Activated CD8-positive, alpha-beta memory T cell treated with anti-CD3 and anti-CD28 coated beads for 36 hours (primary cell): Measurements from ENCODE around the gene HOXB7. TPM values are rescaled to one million over a fixed set of nuclear protein-coding genes. Genes with fewer than 3 reads are reported as not detected.

Experiments
- CTCF ChIA-PET: fragments of 350-600 bp; sonication (Branson Sonifier 250); formaldehyde crosslinking; loops from one replicate; lab custom pipeline; 2021; ENCODE audit warnings: antibody characterized with exemption; lab: Charles Lee
- POLR2A ChIA-PET: fragments of 350-600 bp; sonication (Branson Sonifier 250); formaldehyde crosslinking; loops from one replicate; lab custom pipeline; 2021; ENCODE audit warnings: antibody characterized with exemption; lab: Charles Lee
- total RNA-seq, 2 experiments: library from RNA; stranded (reverse); gene quantifications; one replicate each; pipeline ENCODE4 v1.2.3, GENCODE V29; 2021

HOXB7 gene
- total RNA-seq, 2 experiments from 2014 or later: 0.59 to 0.73 TPM

- ChIA-PET CTCF (interaction anchor here (0.6 to 1.3 kb wide), 7 partner anchors 10 to 353 kb away, joined by 3 to 5 read pairs (median 3); partner anchors contain the start of gene HOXB9), POLR2A (interaction anchor here (0.5 to 0.6 kb wide), 2 partner anchors 21 to 299 kb away, joined by 3 to 8 read pairs; no protein-coding TSS in a partner anchor)
Observed at GRCh38 chr17:48615963-48616716, 5.3 kb upstream of the HOXB7 start.

GRCh38 chr17:48615047-48615962, 4.5 kb upstream of the HOXB7 start, which contains the start of gene HOXB8:
Gene HOXB8 (minus strand): TSS chr17:48615292. CDS start chr17:48614704, 588 bp downstream.
- ChIA-PET POLR2A (interaction anchor here (0.5 to 0.6 kb wide), 2 partner anchors 20 to 299 kb away, joined by 3 to 8 read pairs; no protein-coding TSS in a partner anchor), CTCF (interaction anchor here (0.6 to 1.6 kb wide), 13 partner anchors 10 to 540 kb away, joined by 3 to 6 read pairs (median 4); partner anchors contain the start of genes HOXB5 and HOXB9)

GRCh38 chr17:48613862-48614694, 3.3 kb upstream of the HOXB7 start:
- POLR2A ChIA-PET: interaction anchor here (2.2 kb wide), 1 partner anchor 12 kb away, joined by 7 read pairs; the partner anchor contains the start of gene HOXB9
- CTCF ChIA-PET: interaction anchor here (0.5 to 1.6 kb wide), 8 partner anchors 11 to 613 kb away, joined by 3 to 6 read pairs (median 4); partner anchors contain the start of genes HOXB3 and HOXB9

GRCh38 chr17:48612854-48613691, 2.3 kb upstream of the HOXB7 start:
- CTCF ChIA-PET: interaction anchor here (0.6 to 1.1 kb wide), 9 partner anchors 11 to 261 kb away, joined by 3 to 4 read pairs (median 3); partner anchors contain the start of gene HOXB9
- POLR2A ChIA-PET: interaction anchor here (0.6 to 2.2 kb wide), 2 partner anchors 13 to 67 kb away, joined by 3 to 7 read pairs; partner anchors contain the start of gene HOXB9

- POLR2A ChIA-PET: interaction anchor here (0.6 to 2.2 kb wide), 2 partner anchors 13 to 66 kb away, joined by 3 to 7 read pairs; partner anchors contain the start of gene HOXB9
- CTCF ChIA-PET: interaction anchor here (0.8 to 1.1 kb wide), 7 partner anchors 11 to 260 kb away, joined by 3 to 4 read pairs (median 3); partner anchors contain the start of gene HOXB9
Observed at GRCh38 chr17:48612456-48612853, 1.6 kb upstream of the HOXB7 start.

- CTCF ChIA-PET: interaction anchor here (1.1 kb wide), 1 partner anchor 14 kb away, joined by 4 read pairs; the partner anchor contains the start of gene HOXB9
- POLR2A ChIA-PET: no interaction called here
Observed at GRCh38 chr17:48611681-48612455, 1.1 kb upstream of the HOXB7 start.

GRCh38 chr17:48611213-48611612, 396 bp upstream of the HOXB7 start:
- CTCF ChIA-PET: no interaction called here

GRCh38 chr17:48609759-48610281, 997 bp downstream of the HOXB7 start:
- ChIA-PET POLR2A (interaction anchor here (0.6 to 1.1 kb wide), 4 partner anchors 15 to 533 kb away, joined by 3 to 12 read pairs (median 4); no protein-coding TSS in a partner anchor), CTCF (interaction anchor here (0.6 to 3.6 kb wide), 6 partner anchors 8 to 112 kb away, joined by 3 to 24 read pairs (median 6); partner anchors contain the start of gene HOXB5)

More at GRCh38 chr17:48611213-48611612, 396 bp upstream of the HOXB7 start:
- POLR2A ChIA-PET: no interaction called here

GRCh38 chr17:48609033-48609432, 1.8 kb downstream of the HOXB7 start:
- CTCF ChIA-PET: interaction anchor here (0.9 to 3.6 kb wide), 6 partner anchors 8 to 584 kb away, joined by 3 to 24 read pairs (median 6); partner anchors contain the start of gene HOXB5
- POLR2A ChIA-PET: interaction anchor here (0.6 to 1.1 kb wide), 2 partner anchors 16 to 64 kb away, joined by 3 to 5 read pairs; no protein-coding TSS in a partner anchor

GRCh38 chr17:48608494-48608834, 2.4 kb downstream of the HOXB7 start:
- POLR2A ChIA-PET: no interaction called here
- CTCF ChIA-PET: interaction anchor here (0.6 to 3.6 kb wide), 4 partner anchors 12 to 583 kb away, joined by 3 to 24 read pairs (median 4); partner anchors contain the start of gene HOXB5

- POLR2A ChIA-PET: no interaction called here
- CTCF ChIA-PET: interaction anchor here (3.6 kb wide), 1 partner anchor 13 kb away, joined by 24 read pairs; the partner anchor contains the start of gene HOXB5
Observed at GRCh38 chr17:48606892-48607614, 3.8 kb downstream of the HOXB7 start.

- ChIA-PET POLR2A (no interaction called here), CTCF (no interaction called here)
Observed at GRCh38 chr17:48605991-48606891, 4.6 kb downstream of the HOXB7 start.

- ChIA-PET POLR2A (no interaction called here), CTCF (no interaction called here)
Observed at GRCh38 chr17:48605409-48605919, 5.4 kb downstream of the HOXB7 start.
